Calu3 (cell line): ENCODE measurements around the gene ANGPTL5. TPM values are rescaled to one million over a fixed set of nuclear protein-coding genes. Genes with fewer than 3 reads are reported as not detected.

ENCODE experiments used
- BruUV-seq: library from RNA; stranded (reverse); fragments of 400-500 nt; replicated peaks from 2 replicates; lab custom pipeline; 2021; lab: Mats Ljungman, UMichigan
- CTCF ChIA-PET: fragments of 300-600 bp; sonication (Branson Sonifier 250); formaldehyde crosslinking; loops from one replicate; lab custom pipeline; 2022; ENCODE audit warnings: antibody characterized with exemption; lab: Charles Lee
- DNase-seq: peaks from one replicate; pipeline ENCODE4 v3.0.0; 2022
- H3K27ac Mint-ChIP-seq: one replicate; pipeline ENCODE4 v1.8.0; 2022; ENCODE audit warnings: mixed read lengths; ENCODE audit not compliant: unreplicated experiment
- H3K27me3 Mint-ChIP-seq: one replicate; pipeline ENCODE4 v1.8.0; 2022; ENCODE audit warnings: mixed read lengths; ENCODE audit not compliant: unreplicated experiment
- H3K36me3 Mint-ChIP-seq: one replicate; pipeline ENCODE4 v1.8.0; 2022; ENCODE audit warnings: mild to moderate bottlenecking, moderate library complexity, mixed read lengths; ENCODE audit not compliant: insufficient read depth, unreplicated experiment
- H3K4me1 Mint-ChIP-seq: one replicate; pipeline ENCODE4 v1.8.0; 2022; ENCODE audit warnings: mild to moderate bottlenecking, low read depth, mixed read lengths; ENCODE audit not compliant: unreplicated experiment
- H3K4me3 Mint-ChIP-seq: one replicate; pipeline ENCODE4 v1.8.0; 2022; ENCODE audit warnings: mild to moderate bottlenecking, low read depth, moderate library complexity, mixed read lengths; ENCODE audit not compliant: unreplicated experiment
- H3K9me3 Mint-ChIP-seq: one replicate; pipeline ENCODE4 v1.8.0; 2022; ENCODE audit warnings: low read depth, mixed read lengths; ENCODE audit not compliant: unreplicated experiment
- intact Hi-C: fragments of 100-400 bp; cut with micrococcal nuclease; formaldehyde crosslinking; loops from one replicate; pipeline ENCODE4 v1.10.0; 2022; ENCODE audit not compliant: unreplicated experiment
- total RNA-seq: library from RNA; stranded (reverse); gene quantifications from 2 replicates; pipeline ENCODE4 v1.2.3, GENCODE V29; 2022
- TF ChIP-seq, protein P1 (sequence below): fragments of 200-600 bp; IDR thresholded peaks from one replicate; pipeline ENCODE4 v1.8.0; 2022; ENCODE audit warnings: antibody characterized with exemption; ENCODE audit not compliant: unreplicated experiment

ANGPTL5 gene
- total RNA-seq, 1 experiment from 2014 or later, result not detected

DNA sequence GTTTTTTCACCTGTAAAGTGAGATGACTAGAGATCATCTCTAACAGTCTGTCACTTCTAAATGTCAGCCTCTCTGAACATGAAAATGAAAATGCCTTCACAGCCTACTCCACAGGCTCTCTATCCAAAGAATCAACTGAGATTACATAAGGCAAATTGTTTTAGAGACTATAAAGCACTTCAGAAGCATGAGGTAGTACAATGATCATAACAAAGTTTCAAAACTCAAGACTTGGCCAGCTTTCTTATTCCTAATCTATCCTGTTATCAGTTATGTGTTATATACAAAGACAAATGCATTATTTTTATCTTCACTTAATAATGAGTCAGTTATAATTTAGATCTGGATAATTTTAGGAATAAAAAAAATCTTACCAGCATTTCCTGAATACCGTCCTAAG is 21.8 kb downstream of the ANGPTL5 start:
- intact Hi-C loops, result no loop called here
- no peaks in the 10 kb centered on the region for H3K9me3 Mint-ChIP-seq
- H3K4me3 Mint-ChIP-seq, result no peak overlapping the region
- no TSS peak for BruUV-seq
- no peaks in the 10 kb centered on the region for H3K36me3 Mint-ChIP-seq
- H3K4me1 Mint-ChIP-seq, result no peaks in the 10 kb centered on the region
- no peak overlapping the region for H3K27ac Mint-ChIP-seq
- H3K27me3 Mint-ChIP-seq, result no peaks in the 10 kb centered on the region
- DNase-seq, result no peak
- CTCF ChIA-PET, result no interaction called here
- TF ChIP-seq, protein P1, sequence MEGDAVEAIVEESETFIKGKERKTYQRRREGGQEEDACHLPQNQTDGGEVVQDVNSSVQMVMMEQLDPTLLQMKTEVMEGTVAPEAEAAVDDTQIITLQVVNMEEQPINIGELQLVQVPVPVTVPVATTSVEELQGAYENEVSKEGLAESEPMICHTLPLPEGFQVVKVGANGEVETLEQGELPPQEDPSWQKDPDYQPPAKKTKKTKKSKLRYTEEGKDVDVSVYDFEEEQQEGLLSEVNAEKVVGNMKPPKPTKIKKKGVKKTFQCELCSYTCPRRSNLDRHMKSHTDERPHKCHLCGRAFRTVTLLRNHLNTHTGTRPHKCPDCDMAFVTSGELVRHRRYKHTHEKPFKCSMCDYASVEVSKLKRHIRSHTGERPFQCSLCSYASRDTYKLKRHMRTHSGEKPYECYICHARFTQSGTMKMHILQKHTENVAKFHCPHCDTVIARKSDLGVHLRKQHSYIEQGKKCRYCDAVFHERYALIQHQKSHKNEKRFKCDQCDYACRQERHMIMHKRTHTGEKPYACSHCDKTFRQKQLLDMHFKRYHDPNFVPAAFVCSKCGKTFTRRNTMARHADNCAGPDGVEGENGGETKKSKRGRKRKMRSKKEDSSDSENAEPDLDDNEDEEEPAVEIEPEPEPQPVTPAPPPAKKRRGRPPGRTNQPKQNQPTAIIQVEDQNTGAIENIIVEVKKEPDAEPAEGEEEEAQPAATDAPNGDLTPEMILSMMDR, result no peak

DNA sequence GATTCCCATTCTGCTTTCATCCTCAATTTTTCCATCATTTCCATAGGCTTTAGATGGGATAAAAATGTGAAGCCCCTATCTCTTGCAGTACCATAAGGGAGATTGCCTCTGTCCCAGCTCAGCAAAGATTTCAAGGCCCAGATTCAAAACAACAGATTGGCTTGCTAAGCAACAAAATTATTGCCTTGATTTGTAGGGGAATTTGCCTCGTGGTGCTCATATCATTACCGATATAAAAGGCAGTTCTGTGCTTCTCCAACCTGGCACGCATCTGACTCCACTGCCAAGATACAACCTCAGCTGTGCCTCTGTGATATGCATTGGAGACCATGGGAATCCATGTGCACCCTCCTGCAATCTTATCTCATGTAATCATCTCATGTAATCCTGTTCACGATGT is 26.6 kb downstream of the ANGPTL5 start:
- intact Hi-C loops, result no loop called here

DNA sequence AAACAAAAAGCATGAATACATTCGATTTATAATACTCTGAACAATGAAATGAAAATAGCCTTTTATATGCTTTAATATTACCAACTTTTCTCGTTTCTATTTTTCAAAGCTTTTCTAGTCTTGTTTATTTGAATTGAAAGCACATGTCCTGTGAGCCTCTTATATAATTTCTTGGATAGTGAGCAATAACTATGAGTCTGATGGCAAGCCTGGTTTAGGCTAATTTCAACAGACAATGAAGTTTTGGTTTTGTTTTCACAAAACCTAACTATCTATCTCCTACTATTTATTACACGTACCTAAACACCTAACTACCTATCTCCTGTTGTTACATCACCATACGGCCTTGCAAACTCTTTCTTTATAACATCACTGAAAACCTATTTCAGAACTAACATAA is 30.7 kb downstream of the ANGPTL5 start:
- Mint-ChIP-seq H3K27me3 (no peaks in the 10 kb centered on the region), H3K4me3 (no peak overlapping the region), H3K36me3 (no peaks in the 10 kb centered on the region), H3K9me3 (no peaks in the 10 kb centered on the region), H3K4me1 (peaks cover 1% of the 10 kb centered on the region), H3K27ac (no peak overlapping the region)
- BruUV-seq, result no TSS peak
- TF ChIP-seq, protein P1, result no peak
- CTCF ChIA-PET, result no interaction called here
- DNase-seq, result no peak
- intact Hi-C loops, result no loop called here

More for the DNA sequence above, 26.6 kb downstream of the ANGPTL5 start:
- H3K27ac Mint-ChIP-seq, result no peak overlapping the region
- CTCF ChIA-PET, result no interaction called here
- no peak for DNase-seq
- no peak overlapping the region for H3K4me3 Mint-ChIP-seq
- TF ChIP-seq, protein P1, result no peak
- H3K36me3 Mint-ChIP-seq, result no peaks in the 10 kb centered on the region
- no peaks in the 10 kb centered on the region for H3K4me1 Mint-ChIP-seq
- no peaks in the 10 kb centered on the region for H3K27me3 Mint-ChIP-seq
- BruUV-seq, result no TSS peak
- no peaks in the 10 kb centered on the region for H3K9me3 Mint-ChIP-seq

DNA sequence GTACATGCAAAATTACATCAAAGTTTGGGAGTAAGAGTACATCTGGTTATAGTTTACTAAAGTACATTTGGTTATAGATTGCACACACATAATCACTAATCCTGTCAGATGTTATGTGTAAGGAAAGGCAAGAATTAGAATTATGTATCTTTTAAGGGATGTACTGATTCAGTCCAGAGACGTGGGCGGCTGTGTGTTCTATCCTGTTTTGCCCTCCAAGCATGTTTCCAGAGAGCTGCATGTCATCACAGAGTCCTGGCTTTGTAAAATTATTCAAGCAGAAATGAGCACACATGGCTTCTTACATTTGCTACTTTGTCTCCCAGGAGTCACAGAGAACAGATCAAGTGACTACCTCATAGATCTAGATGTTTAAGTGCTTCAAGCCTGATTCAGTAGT is 34.7 kb downstream of the ANGPTL5 start:
- Mint-ChIP-seq H3K27me3 (no peaks in the 10 kb centered on the region), H3K27ac (no peak overlapping the region), H3K36me3 (no peaks in the 10 kb centered on the region), H3K4me3 (no peak overlapping the region), H3K9me3 (no peaks in the 10 kb centered on the region), H3K4me1 (peaks cover 14% of the 10 kb centered on the region)
- intact Hi-C loops, result no loop called here
- DNase-seq, result no peak
- CTCF ChIA-PET, result no interaction called here
- BruUV-seq, result no TSS peak
- TF ChIP-seq, protein P1, result no peak
